Neural progenitor cell (in vitro differentiated cells): Measurements from ENCODE around the gene UBFD1.

Experiments used
- EZH2 ChIP-seq: fragments of 200-600 bp; sonication (generic); IDR thresholded peaks from 2 replicates; pipeline ENCODE4 v1.6.1; 2017; ENCODE audit warnings: antibody characterized with exemption, mild to moderate bottlenecking, moderate library complexity
- EZH2phosphoT487 ChIP-seq: fragments of 200-600 bp; sonication (generic); IDR thresholded peaks from 2 replicates; pipeline ENCODE4 v1.6.1; 2017; ENCODE audit warnings: antibody characterized with exemption
- TF ChIP-seq, protein P1 (sequence below): fragments of 200-600 bp; sonication (generic); IDR thresholded peaks from 2 replicates; pipeline ENCODE4 v1.5.1; 2017; ENCODE audit warnings: antibody characterized with exemption, mild to moderate bottlenecking

DNA sequence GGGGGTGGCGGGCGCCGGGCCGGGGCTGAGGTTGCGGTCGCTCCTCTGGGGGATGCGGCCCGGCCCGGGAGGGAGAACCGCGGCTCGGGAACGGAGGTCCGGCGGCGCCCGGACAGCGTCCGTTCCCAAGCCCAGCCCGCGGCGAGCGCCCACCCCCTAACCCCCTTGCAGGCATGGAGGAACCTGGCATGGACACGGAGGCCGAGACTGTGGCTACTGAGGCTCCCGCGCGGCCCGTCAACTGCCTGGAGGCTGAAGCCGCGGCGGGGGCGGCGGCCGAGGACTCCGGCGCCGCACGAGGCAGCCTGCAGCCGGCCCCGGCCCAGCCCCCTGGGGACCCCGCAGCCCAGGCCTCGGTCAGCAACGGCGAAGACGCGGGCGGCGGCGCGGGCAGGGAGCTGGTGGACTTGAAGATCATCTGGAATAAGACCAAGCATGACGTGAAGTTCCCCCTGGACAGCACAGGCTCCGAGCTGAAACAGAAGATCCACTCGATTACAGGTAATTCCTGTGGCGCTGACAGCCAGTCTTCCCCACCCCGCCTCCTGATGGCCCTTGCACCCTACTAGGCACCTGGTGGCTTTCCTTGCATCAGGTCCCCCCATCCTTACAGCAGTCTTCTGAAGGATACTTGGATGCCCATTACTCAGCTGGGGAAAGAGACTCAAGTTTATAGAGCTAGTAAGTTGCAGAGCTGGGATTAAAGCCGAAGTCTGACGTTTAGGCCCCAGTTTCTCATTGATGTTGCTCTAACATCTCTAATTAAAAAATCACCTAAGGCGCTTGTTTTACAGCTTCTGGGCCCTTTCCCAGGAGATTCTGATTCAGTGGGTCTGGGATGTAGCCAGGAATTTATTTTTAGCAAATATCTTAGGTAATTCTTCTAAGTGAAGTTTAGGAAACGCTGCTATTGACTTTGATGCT lies 514 bp downstream of the UBFD1 start:
- no peak for TF ChIP-seq EZH2phosphoT487
- TF ChIP-seq, protein P1, sequence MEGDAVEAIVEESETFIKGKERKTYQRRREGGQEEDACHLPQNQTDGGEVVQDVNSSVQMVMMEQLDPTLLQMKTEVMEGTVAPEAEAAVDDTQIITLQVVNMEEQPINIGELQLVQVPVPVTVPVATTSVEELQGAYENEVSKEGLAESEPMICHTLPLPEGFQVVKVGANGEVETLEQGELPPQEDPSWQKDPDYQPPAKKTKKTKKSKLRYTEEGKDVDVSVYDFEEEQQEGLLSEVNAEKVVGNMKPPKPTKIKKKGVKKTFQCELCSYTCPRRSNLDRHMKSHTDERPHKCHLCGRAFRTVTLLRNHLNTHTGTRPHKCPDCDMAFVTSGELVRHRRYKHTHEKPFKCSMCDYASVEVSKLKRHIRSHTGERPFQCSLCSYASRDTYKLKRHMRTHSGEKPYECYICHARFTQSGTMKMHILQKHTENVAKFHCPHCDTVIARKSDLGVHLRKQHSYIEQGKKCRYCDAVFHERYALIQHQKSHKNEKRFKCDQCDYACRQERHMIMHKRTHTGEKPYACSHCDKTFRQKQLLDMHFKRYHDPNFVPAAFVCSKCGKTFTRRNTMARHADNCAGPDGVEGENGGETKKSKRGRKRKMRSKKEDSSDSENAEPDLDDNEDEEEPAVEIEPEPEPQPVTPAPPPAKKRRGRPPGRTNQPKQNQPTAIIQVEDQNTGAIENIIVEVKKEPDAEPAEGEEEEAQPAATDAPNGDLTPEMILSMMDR = no peak
- TF ChIP-seq EZH2 = no peak
